ENCODE data around the gene FLVCR2. TPM values are rescaled to one million over a fixed set of nuclear protein-coding genes. Genes with fewer than 3 reads are reported as not detected.

Gene FLVCR2
- polyA plus RNA-seq, 1 of the 3 experiments (the other 2 are of a cell fraction) = 0.05 TPM

Small RNAs within 50 kb of the gene (small RNA-seq; reads per million reads assigned to genes)
- 0 to 2.0 (median 0.43) reads per million in 7 experiments for gene RNA5SP387

Other genes starting within 250 kb of the FLVCR2 start
- 21.1 and 22.3 TPM in 2 replicates for gene JDP2, start 150.6 kb upstream of the FLVCR2 start, polyA plus RNA-seq (2012; rRNA removed)
- not detected in 2 replicates for gene BATF, start 56.2 kb upstream of the FLVCR2 start, polyA plus RNA-seq (2012; rRNA removed)
- 14.8 and 17.0 TPM in 2 replicates for gene ERG28, start 82.3 kb downstream of the FLVCR2 start, polyA plus RNA-seq (2012; rRNA removed)
- gene TTLL5, start 82.6 kb downstream of the FLVCR2 start, polyA plus RNA-seq (2012; rRNA removed) = 9.6 and 11.7 TPM in 2 replicates

All from SK-N-SH (cell line).